ENCODE data around the gene LHFPL4. TPM values are rescaled to one million over a fixed set of nuclear protein-coding genes. Genes with fewer than 3 reads are reported as not detected.

LHFPL4 gene
- total RNA-seq, 1 experiment from 2014 or later = not detected

DNA sequence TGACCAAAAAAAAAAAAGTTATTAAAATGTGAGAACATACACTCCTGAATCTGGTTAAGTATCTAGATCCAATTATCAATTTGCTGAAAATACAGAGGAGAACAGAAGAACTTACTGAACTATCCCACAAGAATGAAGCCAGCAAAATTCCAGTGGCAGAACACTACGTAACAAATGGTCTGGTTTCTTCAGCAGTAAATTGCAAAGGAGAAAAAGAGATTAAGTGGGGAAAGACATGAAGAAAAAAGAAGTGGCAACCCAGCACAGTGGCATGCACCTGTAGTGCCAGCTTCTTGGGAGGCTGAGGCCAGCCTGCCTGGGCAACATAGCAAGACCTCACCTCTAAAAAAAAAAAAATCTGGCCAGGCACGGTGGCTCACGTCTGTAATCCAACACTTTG lies 62.1 kb downstream of the LHFPL4 start:
- no peaks in the 10 kb centered on the region for H3K36me3 ChIP-seq (ENCODE audit: control insufficient read depth, insufficient read depth, low read length)
- no peak overlapping the region for H3K4me3 ChIP-seq (ENCODE audit: low read depth, low read length)
- no peak for DNase-seq
- H3K36me3 Mint-ChIP-seq (ENCODE audit: insufficient read depth, unreplicated experiment) = peaks cover 16% of the 10 kb centered on the region
- intact Hi-C loops (cut with micrococcal nuclease; ENCODE audit: unreplicated experiment) = no loop called here
- H3K4me1 ChIP-seq = no peaks in the 10 kb centered on the region
- H3K4me1 Mint-ChIP-seq (ENCODE audit: low read depth, unreplicated experiment) = no peaks in the 10 kb centered on the region
- H3K27ac Mint-ChIP-seq (ENCODE audit: unreplicated experiment) = no peak overlapping the region
- H3K27me3 Mint-ChIP-seq (ENCODE audit: insufficient read depth, unreplicated experiment) = no peaks in the 10 kb centered on the region
- no peaks in the 10 kb centered on the region for H3K27me3 ChIP-seq (replicated peaks; ENCODE audit: control insufficient read depth, insufficient read depth, low read length)
- H3K4me3 Mint-ChIP-seq (ENCODE audit: unreplicated experiment) = no peak overlapping the region
- ChIA-PET CTCF (no interaction called here), POLR2A (no interaction called here)
- H3K9me3 Mint-ChIP-seq (ENCODE audit: unreplicated experiment) = peaks cover 10% of the 10 kb centered on the region
- TF ChIP-seq, protein P1, sequence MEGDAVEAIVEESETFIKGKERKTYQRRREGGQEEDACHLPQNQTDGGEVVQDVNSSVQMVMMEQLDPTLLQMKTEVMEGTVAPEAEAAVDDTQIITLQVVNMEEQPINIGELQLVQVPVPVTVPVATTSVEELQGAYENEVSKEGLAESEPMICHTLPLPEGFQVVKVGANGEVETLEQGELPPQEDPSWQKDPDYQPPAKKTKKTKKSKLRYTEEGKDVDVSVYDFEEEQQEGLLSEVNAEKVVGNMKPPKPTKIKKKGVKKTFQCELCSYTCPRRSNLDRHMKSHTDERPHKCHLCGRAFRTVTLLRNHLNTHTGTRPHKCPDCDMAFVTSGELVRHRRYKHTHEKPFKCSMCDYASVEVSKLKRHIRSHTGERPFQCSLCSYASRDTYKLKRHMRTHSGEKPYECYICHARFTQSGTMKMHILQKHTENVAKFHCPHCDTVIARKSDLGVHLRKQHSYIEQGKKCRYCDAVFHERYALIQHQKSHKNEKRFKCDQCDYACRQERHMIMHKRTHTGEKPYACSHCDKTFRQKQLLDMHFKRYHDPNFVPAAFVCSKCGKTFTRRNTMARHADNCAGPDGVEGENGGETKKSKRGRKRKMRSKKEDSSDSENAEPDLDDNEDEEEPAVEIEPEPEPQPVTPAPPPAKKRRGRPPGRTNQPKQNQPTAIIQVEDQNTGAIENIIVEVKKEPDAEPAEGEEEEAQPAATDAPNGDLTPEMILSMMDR (IDR thresholded peaks at IDR 0.05; ENCODE audit: insufficient read depth in 1 of 2, low read depth in 1 of 2, low read length in 1 of 2, severe bottlenecking in 1 of 2, unreplicated experiment in 1 of 2) = no peak
- H3K9me3 ChIP-seq = no peaks in the 10 kb centered on the region
- no TSS peak for BruUV-seq (replicated peaks)

DNA sequence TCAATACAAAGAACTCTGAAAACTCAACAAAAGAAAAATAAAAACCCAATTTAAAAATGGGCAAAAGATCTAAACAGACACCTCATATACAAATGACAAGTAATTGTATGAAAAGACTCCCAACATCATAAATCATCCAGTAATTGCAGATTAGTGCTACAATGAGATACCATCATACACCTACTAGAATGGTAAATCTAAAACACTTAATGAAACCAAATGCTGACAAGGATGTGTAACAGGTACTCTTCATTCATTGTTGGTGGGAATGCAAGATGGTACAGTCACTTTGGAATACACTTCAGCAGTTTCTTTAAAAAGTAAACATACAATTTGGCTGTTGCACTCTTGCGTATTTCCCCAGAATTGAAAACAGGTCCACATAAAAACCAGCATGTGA lies 68.4 kb downstream of the LHFPL4 start:
- POLR2A ChIA-PET = no interaction called here
- H3K4me1 Mint-ChIP-seq (ENCODE audit: low read depth, unreplicated experiment) = no peaks in the 10 kb centered on the region

DNA sequence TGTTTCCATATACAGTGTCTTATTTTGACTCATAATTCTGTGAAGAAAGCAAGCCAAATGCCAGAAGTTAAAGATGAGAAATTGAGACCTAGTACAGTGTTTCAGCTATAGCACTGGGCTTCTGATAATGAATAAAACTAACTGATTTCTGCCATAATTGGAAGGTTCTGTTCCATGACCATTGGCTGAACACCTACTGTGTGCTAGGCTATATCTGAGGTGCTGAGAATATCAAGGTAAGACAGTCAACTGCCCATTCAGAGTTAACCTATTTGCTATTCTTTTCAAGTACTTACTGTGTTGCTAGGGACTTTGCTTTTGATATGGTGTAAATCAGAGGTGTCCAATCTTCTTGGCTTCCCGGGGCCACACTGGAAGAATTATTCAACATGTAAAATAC lies 73.4 kb downstream of the LHFPL4 start:
- no peak for DNase-seq
- intact Hi-C loops (cut with micrococcal nuclease; ENCODE audit: unreplicated experiment) = no loop called here
- BruUV-seq (replicated peaks) = no TSS peak
- no peaks in the 10 kb centered on the region for H3K9me3 Mint-ChIP-seq (ENCODE audit: unreplicated experiment)
- TF ChIP-seq, protein P1 (IDR thresholded peaks at IDR 0.05; ENCODE audit: insufficient read depth in 1 of 2, low read depth in 1 of 2, low read length in 1 of 2, severe bottlenecking in 1 of 2, unreplicated experiment in 1 of 2) = no peak
- no peaks in the 10 kb centered on the region for H3K4me1 ChIP-seq
- peaks cover 70% of the 10 kb centered on the region for H3K36me3 Mint-ChIP-seq (ENCODE audit: insufficient read depth, unreplicated experiment)
- H3K9me3 ChIP-seq = no peaks in the 10 kb centered on the region
- H3K27me3 ChIP-seq (replicated peaks; ENCODE audit: control insufficient read depth, insufficient read depth, low read length) = no peaks in the 10 kb centered on the region
- ChIA-PET POLR2A (no interaction called here), CTCF (no interaction called here)
- H3K4me3 Mint-ChIP-seq (ENCODE audit: unreplicated experiment) = no peak overlapping the region
- no peak overlapping the region for H3K4me3 ChIP-seq (ENCODE audit: low read depth, low read length)
- peaks cover 4% of the 10 kb centered on the region for H3K36me3 ChIP-seq (ENCODE audit: control insufficient read depth, insufficient read depth, low read length)
- no peaks in the 10 kb centered on the region for H3K4me1 Mint-ChIP-seq (ENCODE audit: low read depth, unreplicated experiment)
- no peaks in the 10 kb centered on the region for H3K27me3 Mint-ChIP-seq (ENCODE audit: insufficient read depth, unreplicated experiment)
- no peak overlapping the region for H3K27ac Mint-ChIP-seq (ENCODE audit: unreplicated experiment)

More for the DNA sequence above, 68.4 kb downstream of the LHFPL4 start:
- TF ChIP-seq, protein P1 (IDR thresholded peaks at IDR 0.05; ENCODE audit: insufficient read depth in 1 of 2, low read depth in 1 of 2, low read length in 1 of 2, severe bottlenecking in 1 of 2, unreplicated experiment in 1 of 2) = no peak
- no peak for DNase-seq
- no peaks in the 10 kb centered on the region for H3K27me3 Mint-ChIP-seq (ENCODE audit: insufficient read depth, unreplicated experiment)
- BruUV-seq (replicated peaks) = no TSS peak
- H3K4me3 ChIP-seq (ENCODE audit: low read depth, low read length) = no peak overlapping the region
- H3K9me3 Mint-ChIP-seq (ENCODE audit: unreplicated experiment) = peaks cover 10% of the 10 kb centered on the region
- no peak overlapping the region for H3K27ac Mint-ChIP-seq (ENCODE audit: unreplicated experiment)
- intact Hi-C loops (cut with micrococcal nuclease; ENCODE audit: unreplicated experiment) = no loop called here
- peaks cover 45% of the 10 kb centered on the region for H3K36me3 Mint-ChIP-seq (ENCODE audit: insufficient read depth, unreplicated experiment)
- no peak overlapping the region for H3K4me3 Mint-ChIP-seq (ENCODE audit: unreplicated experiment)
- CTCF ChIA-PET = no interaction called here
- H3K9me3 ChIP-seq = no peaks in the 10 kb centered on the region
- H3K4me1 ChIP-seq = no peaks in the 10 kb centered on the region
- no peaks in the 10 kb centered on the region for H3K27me3 ChIP-seq (replicated peaks; ENCODE audit: control insufficient read depth, insufficient read depth, low read length)
- H3K36me3 ChIP-seq (ENCODE audit: control insufficient read depth, insufficient read depth, low read length) = peaks cover 1% of the 10 kb centered on the region; the same call in 1 of the 2 replicates
